GM08714 (cell line): ENCODE data around the gene DTX3.
A peak's percentile ranks its signal among the peaks of the same experiment; 100 is the strongest.
"Not testable (repeated sequence)": the region's sequence is repeated elsewhere in the genome, so short reads cannot be mapped to it uniquely, and the experiment has no call there.

Source experiments
- H3K4me3 ChIP-seq: fragments of 200-500 bp; sonication (Bioruptor generic); 2 replicates; pipeline ENCODE4 v1.5.1; 2014; ENCODE audit warnings: mild to moderate bottlenecking, low read length, inconsistent platforms
- ZNF274 ChIP-seq: IDR thresholded peaks from 2 replicates; pipeline ENCODE4 v1.6.1; 2012; ENCODE audit warnings: mild to moderate bottlenecking, low read depth, low read length

The DTX3 gene

DNA sequence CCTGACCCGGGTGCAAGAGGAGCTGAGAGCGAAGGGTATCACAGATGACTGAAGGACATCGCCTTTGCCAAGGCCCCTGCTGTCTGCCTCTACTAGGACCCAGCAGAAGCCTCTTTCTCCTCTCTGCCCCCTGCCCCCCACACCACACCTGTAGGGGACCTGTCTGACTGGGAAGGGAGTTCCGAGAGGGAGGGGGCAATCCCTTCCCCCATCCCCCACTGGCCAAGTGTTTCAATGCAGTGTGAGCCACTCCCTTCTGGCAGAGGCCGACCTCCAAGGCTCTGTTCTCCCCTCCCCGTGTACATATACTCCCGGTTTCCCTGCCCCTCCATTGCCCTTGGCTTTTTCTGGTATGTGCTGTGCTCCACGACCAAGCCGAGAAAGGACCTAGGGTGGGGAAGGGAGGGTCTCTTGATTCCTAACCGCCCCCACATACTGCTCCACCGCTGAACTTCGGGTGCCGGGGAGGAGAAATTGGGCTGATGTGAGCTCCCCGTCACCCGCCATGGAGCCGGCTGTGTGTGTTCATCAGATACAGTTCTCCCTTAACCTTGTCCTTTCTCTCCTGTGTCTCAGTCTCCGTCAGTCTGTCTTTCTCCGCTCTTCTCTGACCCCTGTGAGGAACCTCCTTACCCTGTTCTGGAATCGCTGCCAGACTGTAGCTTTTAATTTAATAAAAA is 4.6 kb downstream of the DTX3 start:
- TF ChIP-seq ZNF274, result no peak
- no peak overlapping the region for H3K4me3 ChIP-seq

GRCh38 chr12:57609781-57610553 is 5.3 kb downstream of the DTX3 start:
- TF ChIP-seq ZNF274, result no peak
- H3K4me3 ChIP-seq, result no peak overlapping the region

DNA sequence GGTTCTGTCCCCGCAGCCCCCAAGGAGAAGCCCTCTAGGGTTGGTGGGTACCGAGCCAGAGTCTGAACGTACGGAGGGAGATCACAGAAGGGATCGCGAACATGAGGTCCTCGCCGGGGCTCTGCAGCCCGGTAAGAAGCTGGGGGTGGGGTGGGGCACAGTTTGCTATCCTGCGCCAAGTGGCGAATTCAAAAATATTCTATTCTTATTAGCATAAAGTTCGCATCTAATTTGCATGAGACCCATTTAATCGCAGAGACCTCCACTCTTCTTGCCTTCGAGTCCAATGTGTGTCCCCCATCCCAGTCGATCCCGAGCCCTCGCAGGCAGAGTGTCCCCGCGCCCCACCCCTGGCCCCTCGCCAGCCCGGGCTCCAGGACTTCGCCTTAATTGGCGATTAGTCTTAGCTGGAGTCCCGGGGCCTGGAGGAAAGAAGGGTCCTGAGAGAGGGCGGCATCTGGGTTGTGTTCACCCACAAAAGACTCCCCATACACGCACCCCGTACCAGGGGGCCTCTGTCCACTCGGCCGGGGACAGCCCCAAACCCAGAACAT is 6.0 kb downstream of the DTX3 start:
- TF ChIP-seq ZNF274, result no peak
- peak overlapping the region; percentile 57; the same call in 1 of the 2 replicates for H3K4me3 ChIP-seq

- TF ChIP-seq ZNF274, result no peak
- peak within 1 kb of the TSS; percentile 57; the same call in 1 of the 2 replicates for H3K4me3 ChIP-seq
These were observed 6.6 kb downstream of the DTX3 start, which contains the start of gene ARHGEF25 for GRCh38 chr12:57611108-57611826. Gene ARHGEF25, plus strand, starts transcription at chr12:57611435. Its CDS starts 460 bp downstream, at chr12:57611895.

GRCh38 chr12:57611827-57612710 is 7.4 kb downstream of the DTX3 start:
- TF ChIP-seq ZNF274, result no peak
- H3K4me3 ChIP-seq, result no peak overlapping the region

DNA sequence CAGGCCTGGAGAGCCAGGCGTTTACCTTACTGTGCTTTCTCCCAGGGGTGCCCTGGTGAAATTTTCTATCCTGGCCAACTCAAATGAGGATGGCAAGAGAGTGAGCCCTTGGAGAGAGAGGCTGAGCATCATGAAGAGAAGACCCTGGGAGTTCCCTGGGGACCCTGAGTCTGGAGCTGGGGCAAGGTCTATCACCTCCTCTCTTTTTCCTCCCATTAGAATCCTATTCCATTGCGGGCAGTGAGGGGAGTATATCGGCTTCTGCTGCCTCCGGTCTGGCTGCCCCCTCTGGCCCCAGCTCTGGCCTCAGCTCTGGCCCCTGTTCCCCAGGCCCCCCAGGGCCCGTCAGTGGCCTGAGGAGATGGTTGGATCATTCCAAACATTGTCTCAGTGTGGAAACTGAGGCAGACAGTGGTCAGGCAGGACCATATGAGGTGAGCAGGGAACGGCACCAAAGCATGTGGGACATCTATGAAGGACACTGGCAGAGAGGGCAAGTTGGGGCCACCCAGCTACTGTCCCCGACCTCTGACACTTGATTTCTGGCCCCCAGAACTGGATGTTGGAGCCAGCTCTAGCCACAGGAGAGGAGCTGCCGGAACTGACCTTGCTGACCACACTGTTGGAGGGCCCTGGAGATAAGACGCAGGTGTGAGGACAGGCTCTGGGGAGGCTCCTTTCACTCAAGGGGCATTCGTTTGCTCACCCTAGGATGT is 8.2 kb downstream of the DTX3 start:
- no peak for TF ChIP-seq ZNF274
- H3K4me3 ChIP-seq, result no peak overlapping the region

DNA sequence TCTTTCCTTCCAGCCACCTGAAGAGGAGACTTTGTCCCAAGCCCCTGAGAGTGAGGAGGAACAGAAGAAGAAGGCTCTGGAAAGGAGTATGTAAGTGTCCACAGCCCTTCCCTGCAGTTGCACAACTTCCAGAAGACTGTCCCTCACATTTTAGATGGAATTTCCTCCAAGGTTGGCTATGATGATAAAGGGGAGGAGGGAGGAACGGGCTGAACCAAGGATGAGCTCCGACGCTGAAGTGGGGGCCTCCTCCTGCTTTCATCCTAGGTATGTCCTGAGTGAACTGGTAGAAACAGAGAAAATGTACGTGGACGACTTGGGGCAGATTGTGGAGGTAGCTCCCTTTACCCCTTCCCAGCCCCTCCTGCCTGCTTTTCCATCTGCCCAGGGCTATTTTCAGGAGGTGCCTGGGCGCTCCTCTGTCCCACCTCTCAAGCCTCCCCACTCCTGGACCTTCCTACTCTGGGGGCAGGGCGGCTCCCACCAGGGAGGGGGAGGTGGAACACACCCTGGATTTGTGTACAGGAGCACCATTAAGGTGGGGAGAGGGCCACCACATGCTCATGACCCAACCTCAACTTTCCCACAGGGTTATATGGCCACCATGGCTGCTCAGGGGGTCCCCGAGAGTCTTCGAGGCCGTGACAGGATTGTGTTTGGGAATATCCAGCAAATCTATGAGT is 8.9 kb downstream of the DTX3 start:
- no peak for TF ChIP-seq ZNF274
- no peak overlapping the region for H3K4me3 ChIP-seq

- no peak overlapping the region for H3K4me3 ChIP-seq
- no peak for TF ChIP-seq ZNF274
These were observed 9.7 kb downstream of the DTX3 start for GRCh38 chr12:57614178-57614947.

GRCh38 chr12:57614948-57615500 is 10.4 kb downstream of the DTX3 start:
- H3K4me3 ChIP-seq, result no peak overlapping the region
- TF ChIP-seq ZNF274, result no peak

- H3K4me3 ChIP-seq, result no peak overlapping the region
- TF ChIP-seq ZNF274, result no peak
These were observed 11.0 kb downstream of the DTX3 start for GRCh38 chr12:57615637-57616036.

DNA sequence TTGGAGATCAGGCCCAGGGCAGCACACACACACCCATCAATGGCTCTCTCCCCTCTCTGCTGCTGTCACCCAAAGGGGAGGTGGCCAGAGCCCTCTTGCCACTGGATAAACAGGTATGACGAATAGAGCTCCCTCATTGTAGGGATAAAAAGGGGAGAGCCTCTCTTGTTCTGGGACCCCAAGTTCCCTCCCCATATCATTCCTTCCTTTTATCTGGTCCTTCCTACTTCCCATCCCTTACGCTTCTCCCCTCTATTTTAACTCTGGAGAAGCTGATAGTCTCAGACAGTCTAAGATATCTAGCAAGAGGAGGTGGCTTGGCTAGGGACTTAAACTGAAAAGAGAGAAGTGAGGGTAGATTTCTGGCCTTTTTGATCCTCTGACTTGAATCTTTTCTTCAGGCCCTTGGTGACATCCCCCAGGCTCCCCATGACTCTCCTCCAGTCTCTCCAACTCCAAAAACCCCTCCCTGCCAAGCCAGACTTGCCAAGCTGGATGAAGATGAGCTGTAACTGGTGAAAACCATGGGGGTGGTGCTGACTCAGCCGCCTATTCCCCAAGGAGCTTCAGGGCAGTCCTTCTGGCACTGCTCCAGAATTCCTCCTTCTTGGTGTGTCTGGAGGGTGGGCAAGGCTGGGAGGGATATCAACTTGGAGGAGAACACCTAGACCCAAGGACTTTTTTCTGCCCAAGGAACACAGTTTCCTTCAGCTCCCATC is 11.9 kb downstream of the DTX3 start:
- H3K4me3 ChIP-seq, result no peak overlapping the region
- TF ChIP-seq ZNF274, result no peak

DNA sequence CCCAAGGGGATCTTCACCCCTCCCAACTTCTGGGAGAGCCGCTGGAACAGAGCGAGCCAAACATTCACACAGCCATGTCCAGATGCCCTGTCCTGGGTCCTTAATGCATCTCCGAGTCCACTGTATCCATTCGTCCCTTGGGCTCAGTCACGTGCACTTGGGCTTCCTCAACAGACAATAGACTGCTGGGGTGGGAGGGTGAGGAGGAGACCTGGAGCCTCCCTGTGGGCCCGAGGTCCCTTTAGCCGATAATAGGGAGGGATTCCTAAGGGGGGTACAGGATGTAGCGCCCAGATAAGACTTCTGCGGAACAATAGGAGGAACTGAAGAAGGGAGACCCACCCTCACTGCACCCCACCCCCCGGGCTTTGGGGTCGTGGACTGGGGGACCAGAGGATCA is 13.3 kb downstream of the DTX3 start:
- no peak overlapping the region for H3K4me3 ChIP-seq
- TF ChIP-seq ZNF274, result no peak

GRCh38 chr12:57618431-57618830 is 13.8 kb downstream of the DTX3 start:
- H3K4me3 ChIP-seq, result not testable (repeated sequence)
